Adrenal gland (tissue), 5 donors: ENCODE measurements around the gene ZNF564.

ENCODE experiments used
- CTCF ChIP-seq, 6 experiments: fragments of 450-650 bp in 4 of 6; fragments of 200-600 bp in 2 of 6; sonication (generic) in 1 of 6; IDR thresholded peaks; 1 replicate in 5 of 6; 2 replicates in 1 of 6; pipeline versions ENCODE4 v1.5.1 to v1.8.0; 2016 to 2021; ENCODE audit warnings: antibody characterized with exemption in 6 of 6, mild to moderate bottlenecking in 2 of 6, moderate library complexity in 1 of 6
- POLR2A ChIP-seq, 2 donors: fragments of 450-650 bp; IDR thresholded peaks; one replicate each; pipeline ENCODE4 v1.6.1; 2017; ENCODE audit warnings: antibody characterized with exemption in 2 of 2, mild to moderate bottlenecking in 2 of 2, moderate library complexity in 1 of 2
- donor health status: DM: no; HTN: no; CAD: no.

- TF ChIP-seq POLR2A (IDR thresholded peaks at IDR 0.05): no peak
- TF ChIP-seq CTCF (IDR thresholded peaks at IDR 0.05): no peak
These were observed 69.3 kb downstream of the ZNF564 start for GRCh38 chr19:12481781-12482508.
